ENCODE data around the gene LRGUK. TPM values are rescaled to one million over a fixed set of nuclear protein-coding genes. Genes with fewer than 3 reads are reported as not detected.

The LRGUK gene
- total RNA-seq, 1 donor from 2014 or later: 0.22 TPM

DNA sequence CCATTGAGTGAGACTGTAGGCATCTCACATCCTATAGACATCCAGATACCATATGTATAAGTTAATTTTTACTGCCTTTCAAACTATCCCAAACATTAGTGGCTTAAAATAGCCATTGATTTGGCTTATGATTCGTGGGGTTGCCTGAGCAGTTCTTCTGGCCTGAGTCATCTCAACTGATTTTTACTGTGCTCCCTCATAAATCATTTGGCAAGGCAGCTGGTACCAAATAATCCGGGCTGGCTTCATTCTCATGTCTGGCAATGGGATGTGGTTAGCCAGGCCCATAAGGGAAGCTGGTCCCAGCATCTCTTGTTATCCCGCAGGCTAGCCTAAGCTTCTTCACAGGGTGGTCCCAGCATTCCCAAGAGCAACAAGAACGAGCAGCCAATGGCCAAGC is 6.7 kb upstream of the LRGUK start:
- no peak for DNase-seq (ENCODE audit: missing footprints)
- intact Hi-C loops (cut with DNase I): no loop called here
- ATAC-seq: no peak

DNA sequence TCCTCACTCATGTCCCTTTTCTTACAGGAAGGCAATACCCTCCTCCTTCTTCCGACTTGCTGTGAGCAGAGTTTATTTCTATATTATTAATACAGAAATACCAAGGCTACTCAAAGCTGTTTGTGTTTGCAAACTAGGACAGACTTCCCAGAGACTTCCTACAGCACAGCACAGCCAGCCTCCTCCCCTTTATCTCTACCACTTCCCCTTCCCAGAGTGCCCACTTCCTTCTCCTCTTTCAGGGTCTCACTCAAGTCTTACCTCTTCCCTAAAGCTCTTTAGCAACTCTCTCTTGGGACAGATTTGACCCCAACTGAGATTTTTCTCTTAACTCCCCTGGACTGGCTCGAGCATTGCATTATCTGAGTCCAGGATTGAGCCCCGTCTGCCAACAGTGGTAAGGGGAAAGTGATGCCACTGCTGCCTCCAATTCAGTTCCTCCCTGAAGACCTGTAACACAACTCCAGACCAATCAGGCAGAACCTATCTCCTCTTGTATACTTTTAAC is 5.5 kb upstream of the LRGUK start:
- ATAC-seq (no peak), DNase-seq (ENCODE audit: missing footprints) (no peak)
- intact Hi-C loops (cut with DNase I): no loop called here

DNA sequence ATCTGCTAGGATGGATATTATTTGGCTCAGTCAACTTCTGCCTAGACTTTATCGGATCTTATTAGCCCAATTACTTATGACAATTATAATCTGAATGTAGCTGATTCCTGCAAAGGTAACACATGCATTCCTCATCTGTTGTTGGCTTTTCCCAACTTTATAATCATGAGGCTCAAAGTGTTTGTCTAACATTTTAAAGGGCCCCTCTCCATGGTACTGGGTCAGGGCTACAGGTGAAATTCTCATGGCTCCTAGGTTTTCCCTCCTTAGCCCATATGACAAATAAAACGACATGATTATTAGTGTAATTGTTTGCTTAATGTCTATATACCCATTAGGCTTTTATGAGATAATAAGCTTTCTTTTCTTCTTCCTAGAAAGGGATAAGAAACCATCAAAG is 4.2 kb upstream of the LRGUK start:
- DNase-seq (ENCODE audit: missing footprints): no peak
- ATAC-seq: no peak
- intact Hi-C loops (cut with DNase I): no loop called here

DNA sequence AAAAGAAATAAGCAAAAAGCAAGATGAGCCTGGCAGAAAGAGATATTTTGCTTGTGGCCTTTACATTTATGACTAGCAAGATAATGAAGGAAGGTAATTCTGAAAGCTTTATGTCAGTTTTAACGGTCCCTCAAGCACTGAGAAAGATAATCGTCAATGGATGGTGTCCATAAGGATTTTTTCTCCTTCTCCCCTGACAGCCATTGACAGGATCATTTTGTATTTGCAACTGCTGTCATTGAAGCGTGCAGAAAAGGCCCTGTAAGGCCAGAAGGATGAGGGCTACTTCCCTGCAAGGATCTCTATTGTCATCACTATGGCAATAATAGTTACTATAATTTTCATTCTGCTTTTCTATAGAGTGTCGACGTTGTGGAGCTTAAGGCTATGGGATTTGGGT is 994 bp upstream of the LRGUK start:
- DNase-seq (ENCODE audit: missing footprints): no peak
- intact Hi-C loops (cut with DNase I): no loop called here
- no peak for ATAC-seq

DNA sequence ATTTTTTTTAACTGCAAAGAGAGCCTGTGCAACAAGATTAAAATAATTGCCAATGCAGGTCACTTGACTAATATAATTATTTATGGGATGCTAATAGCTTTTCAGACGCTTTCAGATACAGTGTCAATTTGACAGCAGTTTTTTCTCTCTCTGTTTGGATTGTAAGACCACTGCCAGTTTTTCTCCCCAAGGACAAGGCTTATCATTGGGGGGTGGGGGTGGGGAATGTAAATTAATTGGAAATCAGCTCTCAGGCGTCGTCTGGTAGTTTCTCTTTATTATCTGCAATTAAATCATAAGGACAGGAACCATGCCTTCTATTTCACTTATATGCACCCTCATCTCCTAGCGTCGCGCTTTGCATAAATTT is 559 bp upstream of the LRGUK start:
- ATAC-seq (no peak), DNase-seq (ENCODE audit: missing footprints) (no peak)
- intact Hi-C loops (cut with DNase I): no loop called here

DNA sequence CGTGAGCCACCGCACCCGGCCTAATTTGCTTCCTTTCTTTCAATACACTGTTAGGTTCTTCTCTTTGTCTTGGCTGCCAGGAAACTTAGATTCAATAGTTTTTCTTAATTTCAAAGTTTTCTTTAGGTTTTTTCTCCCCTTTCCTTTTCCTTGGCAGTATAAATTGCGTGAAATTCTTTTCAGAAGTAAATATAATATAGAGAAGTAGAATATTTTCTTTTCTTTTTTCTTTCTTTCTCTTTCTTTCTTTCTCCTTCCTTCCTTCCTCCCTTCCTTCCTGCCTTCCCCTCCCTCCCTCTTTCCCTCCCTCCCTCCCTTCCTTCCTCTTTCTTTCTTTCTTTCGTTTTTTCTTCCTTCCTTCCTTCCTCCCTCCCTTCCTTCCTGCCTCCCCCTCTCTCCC is 1.7 kb downstream of the LRGUK start:
- ATAC-seq: no peak
- DNase-seq (ENCODE audit: missing footprints): no peak
- intact Hi-C loops (cut with DNase I): no loop called here

DNA sequence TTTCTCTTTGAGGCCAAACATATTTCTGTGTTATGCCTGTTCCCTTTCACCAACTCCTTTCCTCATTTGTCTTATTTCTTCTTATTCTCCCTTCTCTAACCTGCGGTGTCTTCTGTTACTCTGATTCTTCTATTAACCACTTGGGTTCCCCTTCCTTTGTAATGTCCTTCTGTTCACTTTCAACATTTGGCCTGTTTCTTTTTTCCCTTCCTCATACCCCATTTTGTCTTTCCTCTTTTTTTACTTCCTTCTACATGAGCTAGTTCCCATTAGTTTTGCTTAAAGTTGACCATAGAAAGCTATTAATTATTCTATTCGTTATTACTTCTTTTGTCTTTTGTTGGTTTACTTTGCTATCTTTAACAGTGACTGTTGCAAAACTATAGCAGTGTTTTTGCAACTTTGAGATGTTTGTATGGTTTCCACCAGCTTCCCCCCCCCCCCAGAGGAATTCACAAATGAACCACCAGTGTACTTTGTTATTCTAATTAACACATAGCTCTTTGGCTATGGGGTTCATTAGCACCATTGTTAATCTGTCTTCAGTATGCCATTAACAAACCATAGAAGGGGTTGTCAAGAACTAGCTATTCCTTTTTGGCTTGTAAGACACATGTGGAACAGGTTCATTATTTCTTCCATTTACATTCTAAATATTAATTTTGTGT is 2.9 kb downstream of the LRGUK start:
- ATAC-seq (no peak), DNase-seq (ENCODE audit: missing footprints) (no peak)
- intact Hi-C loops (cut with DNase I): no loop called here

DNA sequence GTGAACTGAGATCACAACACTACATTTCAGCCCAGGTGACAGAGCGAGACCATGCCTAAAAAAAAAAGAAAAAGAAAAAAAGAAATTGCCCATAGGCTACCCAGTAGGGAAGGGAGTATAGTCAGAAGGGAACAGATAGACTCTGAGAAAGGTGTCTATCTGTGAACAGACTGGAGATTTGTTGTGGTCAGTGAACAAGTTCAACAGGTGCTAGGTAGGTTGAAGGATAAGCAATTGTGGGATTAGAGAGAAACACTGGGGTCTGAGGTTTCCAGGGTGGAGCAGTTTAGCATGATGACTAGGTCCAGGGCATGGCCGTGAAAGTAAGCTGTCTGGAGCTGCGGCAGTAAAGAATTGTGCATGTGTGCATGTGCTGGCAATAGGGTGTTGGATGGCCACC is 6.9 kb downstream of the LRGUK start:
- DNase-seq (ENCODE audit: missing footprints) (no peak), ATAC-seq (no peak)
- intact Hi-C loops (cut with DNase I): no loop called here

DNA sequence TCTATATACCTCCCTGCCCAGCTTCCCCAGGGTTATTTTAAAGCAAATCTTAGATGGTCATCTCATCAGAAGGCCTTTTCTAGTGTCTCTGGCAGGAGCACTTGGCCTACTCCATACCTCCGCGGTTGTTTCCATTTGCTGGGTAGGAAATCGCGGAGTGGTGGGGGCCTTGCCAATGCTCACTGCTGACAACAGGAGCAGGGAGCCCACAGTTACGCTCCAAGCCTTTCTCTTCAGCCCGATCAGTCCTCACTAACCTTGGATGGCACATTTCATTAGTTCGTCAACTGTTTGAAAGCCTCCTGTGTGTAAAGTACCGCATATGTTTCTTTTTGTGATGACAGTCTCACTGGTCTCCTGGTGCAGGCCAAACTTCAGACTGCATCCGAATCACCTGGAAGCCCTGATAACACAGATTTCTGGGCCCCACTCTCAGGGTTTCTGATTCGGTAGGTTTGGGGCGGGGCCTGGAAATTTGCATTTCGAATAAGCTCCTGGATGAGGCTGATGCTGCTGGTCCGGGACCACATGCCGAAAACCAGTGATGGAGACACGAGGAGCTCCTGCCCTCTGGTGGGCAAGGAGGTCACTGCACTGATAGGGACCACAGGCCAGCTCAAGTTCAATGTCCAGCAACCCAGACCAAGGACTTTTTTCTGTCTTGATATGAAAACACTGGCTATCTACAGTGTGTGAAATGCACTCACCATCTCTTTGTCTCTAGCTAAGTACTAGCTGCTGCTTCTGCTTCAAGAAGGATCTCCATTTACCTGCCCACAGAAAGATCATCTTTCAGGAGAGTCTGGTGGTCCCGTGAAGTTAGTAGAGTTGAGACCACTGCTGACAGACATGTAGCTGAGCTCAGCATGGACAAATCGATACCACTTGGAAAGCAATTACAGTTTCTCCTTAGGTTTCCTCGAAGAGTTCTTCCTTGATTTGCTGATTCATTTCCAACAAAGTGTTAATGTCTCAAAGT is 14.0 kb downstream of the LRGUK start:
- peak; percentile 74 for DNase-seq (ENCODE audit: missing footprints)
- intact Hi-C loops (cut with DNase I): no loop called here
- peak; percentile 57 for ATAC-seq

DNA sequence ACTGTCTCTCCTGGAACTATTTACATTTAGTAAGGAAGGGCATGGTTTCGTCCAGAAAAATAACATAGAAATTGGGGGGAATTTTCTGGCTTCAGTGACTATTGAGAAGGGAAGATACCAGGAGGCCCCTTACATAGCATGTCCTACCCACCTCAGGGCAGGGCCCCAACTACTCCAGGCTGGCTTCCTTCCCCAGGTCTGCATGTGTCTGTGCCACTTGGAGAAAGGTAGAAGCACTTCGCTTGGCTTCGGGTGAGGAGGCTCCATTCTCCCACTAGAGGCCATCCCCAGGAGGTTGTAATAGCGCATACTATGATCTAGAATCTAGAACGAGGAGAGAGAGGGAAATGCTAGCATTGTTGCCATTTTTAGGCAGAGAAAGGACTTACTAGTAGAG is 14.7 kb downstream of the LRGUK start:
- intact Hi-C loops (cut with DNase I): no loop called here
- no peak for DNase-seq (ENCODE audit: missing footprints)
- no peak for ATAC-seq

DNA sequence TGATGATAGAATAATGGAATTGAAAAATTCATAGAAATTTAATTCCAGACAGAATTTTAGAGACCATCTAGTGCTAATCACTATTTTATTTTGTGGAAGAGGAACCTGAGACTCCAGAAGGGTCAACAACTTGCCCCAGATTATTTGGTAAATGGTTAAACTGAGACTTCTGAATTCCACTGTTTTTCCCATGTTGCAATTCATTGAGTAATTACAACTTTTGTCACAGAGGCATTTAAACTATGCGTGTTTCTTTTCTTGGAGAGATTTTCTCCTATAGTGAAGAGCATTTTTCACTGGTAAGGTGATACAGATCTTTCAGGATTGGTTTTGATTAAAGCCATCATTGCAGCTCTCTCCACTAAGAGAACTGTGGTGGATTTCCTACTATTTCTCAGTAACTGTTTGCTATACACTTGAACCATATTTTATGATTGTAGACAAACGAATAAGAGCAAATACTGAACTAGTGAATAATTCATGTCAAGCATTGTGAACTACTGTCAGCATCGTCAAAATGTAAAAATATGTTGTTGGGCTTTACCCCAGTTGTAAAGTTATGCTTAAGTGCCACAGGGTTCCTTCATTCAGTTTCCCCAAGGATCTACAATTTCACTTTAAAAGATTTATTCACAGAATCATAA is 26.5 kb downstream of the LRGUK start:
- DNase-seq (ENCODE audit: missing footprints) (no peak), ATAC-seq (no peak)
- intact Hi-C loops (cut with DNase I): no loop called here

DNA sequence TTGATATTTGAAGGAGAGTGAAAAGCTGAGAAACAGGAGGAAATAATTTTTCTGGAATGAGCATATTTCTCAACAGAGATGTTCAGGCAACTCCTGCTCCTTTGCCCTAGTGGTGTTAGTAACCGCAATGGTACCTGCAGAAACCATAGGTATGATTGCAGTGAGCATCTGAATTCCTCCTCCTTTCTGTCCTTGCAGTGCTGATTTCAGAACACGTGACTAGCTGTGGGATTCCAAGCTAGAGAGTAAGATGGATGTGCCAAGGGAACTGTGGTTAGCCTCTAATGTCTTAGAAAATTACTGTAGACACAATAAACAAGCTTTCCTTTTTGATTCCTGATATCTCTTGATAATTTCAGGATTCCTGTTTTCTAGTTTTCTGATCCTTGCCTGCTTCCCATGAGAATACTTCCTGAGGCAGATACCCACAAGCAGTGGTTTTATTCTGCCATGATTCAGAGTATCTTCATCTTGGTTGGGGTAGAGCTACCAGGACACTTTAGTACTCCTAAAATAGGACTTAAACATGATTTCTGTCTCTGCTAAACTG is 27.5 kb downstream of the LRGUK start:
- ATAC-seq: no peak
- intact Hi-C loops (cut with DNase I): no loop called here

DNA sequence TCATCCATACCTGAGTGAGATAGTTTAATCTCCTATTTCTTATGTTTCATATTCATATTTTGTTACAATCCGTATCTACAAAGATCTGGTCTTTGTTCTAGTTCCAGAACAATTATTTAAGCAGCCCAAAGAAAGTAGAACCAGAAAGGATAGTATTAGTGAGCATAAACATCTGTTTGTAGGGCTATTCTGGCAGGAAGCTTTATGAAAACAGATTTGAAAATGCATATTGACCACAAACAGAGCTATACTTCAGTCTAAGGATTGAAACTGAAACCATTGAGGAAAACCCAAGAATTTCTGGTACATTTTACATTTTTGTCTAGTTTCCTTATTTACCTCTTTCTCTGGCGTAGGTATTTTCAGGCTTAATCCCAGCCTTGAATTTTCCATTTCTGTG is 28.1 kb downstream of the LRGUK start:
- ATAC-seq: no peak
- DNase-seq (ENCODE audit: missing footprints): no peak
- intact Hi-C loops (cut with DNase I): no loop called here

More for the DNA sequence above, 27.5 kb downstream of the LRGUK start:
- DNase-seq (ENCODE audit: missing footprints): no peak

DNA sequence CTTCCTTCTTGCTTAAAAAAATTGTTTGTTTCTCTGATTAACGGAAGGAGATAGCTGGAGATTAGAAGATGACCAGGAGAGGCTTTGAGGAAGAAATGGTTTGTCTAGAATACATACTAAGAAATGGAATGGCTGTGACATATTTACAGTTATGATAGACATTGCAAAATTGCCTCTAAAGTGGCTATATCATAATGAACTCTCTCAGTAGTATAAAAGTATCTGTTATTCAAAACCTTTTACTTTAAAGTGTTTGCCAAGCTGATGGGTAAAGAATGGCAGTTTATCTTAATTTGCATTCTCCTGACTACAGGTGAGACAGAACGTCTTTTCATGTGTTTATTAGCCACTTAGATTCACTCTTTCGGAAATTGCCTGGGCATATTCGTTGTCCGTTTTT is 28.7 kb downstream of the LRGUK start:
- no peak for DNase-seq (ENCODE audit: missing footprints)
- intact Hi-C loops (cut with DNase I): no loop called here
- no peak for ATAC-seq

DNA sequence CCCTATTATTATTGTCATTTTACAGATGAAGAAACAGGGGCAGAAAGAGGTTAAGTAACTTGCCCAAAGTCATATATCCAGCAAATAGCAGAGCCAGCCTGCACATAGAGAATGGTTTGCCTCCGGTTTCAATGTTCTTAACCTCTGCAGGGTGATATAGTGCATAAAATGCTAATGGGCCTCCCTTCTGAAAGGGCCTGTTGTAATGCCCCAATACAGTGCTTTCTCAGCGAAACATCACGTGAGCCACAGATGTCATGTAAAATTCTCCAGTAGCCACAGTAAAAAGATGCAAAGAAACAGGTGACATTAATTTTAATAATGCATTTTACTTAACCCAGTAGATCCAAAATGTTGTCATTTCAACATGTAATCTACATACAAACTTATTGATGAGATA is 38.1 kb downstream of the LRGUK start:
- intact Hi-C loops (cut with DNase I): no loop called here
- DNase-seq (ENCODE audit: missing footprints): no peak

DNA sequence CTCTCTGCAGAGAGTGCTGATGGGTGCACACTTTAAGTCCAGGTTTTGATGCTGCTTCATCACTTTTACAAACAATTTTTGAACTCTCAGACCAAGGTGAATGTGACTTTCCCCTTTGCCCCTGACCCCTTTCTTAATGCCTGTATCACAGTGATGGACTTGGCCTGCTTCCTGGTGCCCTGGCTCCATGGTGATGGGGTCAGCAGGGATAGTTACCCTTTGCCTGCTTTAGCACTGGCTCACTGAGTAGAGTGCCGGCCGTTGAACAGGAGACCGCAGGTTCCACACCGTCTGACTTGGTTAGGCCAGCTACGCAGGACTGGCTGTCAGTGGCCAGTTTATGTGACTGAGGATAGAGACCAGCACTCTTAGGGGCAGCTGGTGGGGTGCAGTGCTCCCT is 40.1 kb downstream of the LRGUK start:
- ATAC-seq: no peak
- peak; percentile 56 for DNase-seq (ENCODE audit: missing footprints)
- intact Hi-C loops (cut with DNase I): no loop called here

More for the DNA sequence above, 38.1 kb downstream of the LRGUK start:
- ATAC-seq: no peak

DNA sequence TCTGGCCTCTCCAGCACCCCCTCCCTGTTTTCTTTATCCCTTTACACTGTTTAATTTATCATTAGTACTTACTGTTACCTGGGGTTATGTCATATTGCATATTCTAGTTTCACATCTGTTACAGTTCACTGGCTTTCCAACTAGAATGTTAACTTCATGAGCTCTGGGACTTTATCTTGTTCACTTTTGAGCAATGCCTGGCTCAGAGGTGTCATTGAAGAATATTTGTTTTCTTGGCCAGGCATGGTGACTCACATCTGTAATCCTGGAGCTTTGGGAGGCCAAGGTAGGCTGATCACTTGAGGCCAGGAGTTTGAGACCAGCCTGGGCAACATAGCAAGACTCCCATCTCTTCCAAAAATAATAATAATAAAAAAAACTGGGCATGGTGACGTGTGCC is 40.7 kb downstream of the LRGUK start:
- intact Hi-C loops (cut with DNase I): no loop called here
- ATAC-seq (no peak), DNase-seq (ENCODE audit: missing footprints) (no peak)

DNA sequence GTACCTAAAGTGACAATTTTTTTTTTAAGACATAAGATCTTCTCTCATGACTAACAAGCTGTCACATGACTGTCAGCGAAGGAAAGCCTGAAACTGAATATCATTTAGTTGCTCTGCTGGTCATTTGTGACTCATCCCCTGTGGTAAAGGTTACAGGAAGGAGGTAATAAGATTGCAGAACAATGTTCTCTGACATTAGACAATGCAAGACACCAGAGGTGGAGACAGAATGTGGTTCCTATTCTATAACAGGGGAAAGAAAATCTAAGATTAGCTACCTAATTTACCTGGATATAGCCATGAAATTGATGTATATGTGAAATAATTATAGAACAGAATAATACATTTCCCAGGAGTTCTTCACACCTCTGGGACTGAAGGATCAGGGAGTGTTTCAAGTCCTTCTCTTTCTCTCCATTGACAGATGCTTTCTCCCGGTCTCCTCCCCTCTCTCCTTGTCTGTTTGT is 47.7 kb downstream of the LRGUK start:
- DNase-seq (ENCODE audit: missing footprints) (no peak), ATAC-seq (no peak)
- intact Hi-C loops (cut with DNase I): no loop called here

DNA sequence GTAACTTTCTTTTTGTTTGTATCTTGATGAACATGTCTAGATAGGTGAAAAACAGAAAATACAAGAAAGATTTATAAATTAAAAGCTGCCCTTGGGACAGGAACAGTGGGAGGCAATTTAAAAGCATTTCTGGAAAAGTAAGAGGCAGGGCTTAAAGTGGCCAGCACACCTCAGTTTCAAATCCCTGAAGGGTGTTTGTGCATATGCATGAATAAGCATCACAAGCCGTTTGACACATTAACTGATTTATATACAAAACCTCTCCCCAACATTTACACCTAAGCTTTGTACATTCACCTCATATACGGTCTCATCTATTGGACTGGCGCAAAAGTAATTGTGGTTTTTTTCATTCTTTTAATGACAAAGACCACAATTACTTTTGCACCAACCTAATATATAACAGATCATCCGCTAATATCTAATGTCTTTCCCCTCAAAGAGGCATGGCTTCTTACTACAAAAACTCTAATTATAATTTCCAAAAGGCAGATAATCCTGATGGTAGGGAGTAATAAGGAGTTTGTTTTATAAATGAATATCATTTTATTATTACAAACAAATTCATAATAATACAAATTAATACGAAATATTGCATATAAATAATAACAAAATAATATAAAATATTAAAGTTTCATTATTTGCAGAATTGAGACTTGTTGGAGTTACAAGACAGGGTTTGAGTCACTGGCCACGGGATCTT is 48.3 kb downstream of the LRGUK start:
- intact Hi-C loops (cut with DNase I): no loop called here
- ATAC-seq (no peak), DNase-seq (ENCODE audit: missing footprints) (no peak)
